ENCODE results near the gene KRTAP9-9.

The KRTAP9-9 gene

DNA sequence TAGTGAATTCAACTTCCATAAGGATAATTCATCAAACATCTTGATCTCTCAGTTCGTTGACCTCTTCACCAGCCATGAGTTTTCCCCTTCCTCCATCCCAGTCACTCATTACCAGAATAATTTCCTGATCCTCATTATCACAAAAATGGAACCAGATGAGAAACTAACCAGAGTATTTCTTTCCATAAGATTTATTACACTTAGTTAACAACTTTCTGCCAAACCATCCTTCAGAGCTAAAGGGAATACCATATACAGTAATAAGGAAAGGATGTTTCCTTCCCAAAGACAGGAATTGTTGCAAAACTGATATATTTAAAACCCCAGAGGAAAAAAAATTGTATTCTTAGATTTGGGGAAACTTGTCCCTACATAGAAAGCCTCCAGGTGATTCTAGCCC is 38.8 kb downstream of the KRTAP9-9 start:
- Histone ChIP-seq H3F3A (ENCODE audit: insufficient read depth, low read length) (no peaks in the 10 kb centered on the region), H3K36me3 (replicated peaks; ENCODE audit: insufficient read depth, low read length) (no peaks in the 10 kb centered on the region), H3K27me3 (replicated peaks; ENCODE audit: insufficient read depth, low read length) (no peaks in the 10 kb centered on the region), H3K4me3 (ENCODE audit: low read length) (no peak overlapping the region), H3K9me3 (replicated peaks; ENCODE audit: insufficient read depth, low read length) (no peaks in the 10 kb centered on the region), H3K79me2 (ENCODE audit: low read length) (no peaks in the 10 kb centered on the region), H3K4me2 (ENCODE audit: low read depth, low read length) (no peak overlapping the region), H2AFZ (ENCODE audit: low read length) (no peak overlapping the region), H3K9me2 (replicated peaks; ENCODE audit: insufficient read depth, low read length) (no peaks in the 10 kb centered on the region), H3K27ac (ENCODE audit: low read length) (no peak overlapping the region), H4K20me1 (ENCODE audit: insufficient read depth, low read length) (no peaks in the 10 kb centered on the region), H3K4me1 (ENCODE audit: low read length) (no peaks in the 10 kb centered on the region), H3K9ac (ENCODE audit: low read length) (no peak overlapping the region)
- no peak for DNase-seq
- no peak for TF ChIP-seq EZH2phosphoT487 (IDR thresholded peaks at IDR 0.05; ENCODE audit: low read length)
- no peak for TF ChIP-seq EZH2 (optimal IDR thresholded peaks at IDR 0.05; ENCODE audit: low read depth, low read length)
- TF ChIP-seq, protein P1, sequence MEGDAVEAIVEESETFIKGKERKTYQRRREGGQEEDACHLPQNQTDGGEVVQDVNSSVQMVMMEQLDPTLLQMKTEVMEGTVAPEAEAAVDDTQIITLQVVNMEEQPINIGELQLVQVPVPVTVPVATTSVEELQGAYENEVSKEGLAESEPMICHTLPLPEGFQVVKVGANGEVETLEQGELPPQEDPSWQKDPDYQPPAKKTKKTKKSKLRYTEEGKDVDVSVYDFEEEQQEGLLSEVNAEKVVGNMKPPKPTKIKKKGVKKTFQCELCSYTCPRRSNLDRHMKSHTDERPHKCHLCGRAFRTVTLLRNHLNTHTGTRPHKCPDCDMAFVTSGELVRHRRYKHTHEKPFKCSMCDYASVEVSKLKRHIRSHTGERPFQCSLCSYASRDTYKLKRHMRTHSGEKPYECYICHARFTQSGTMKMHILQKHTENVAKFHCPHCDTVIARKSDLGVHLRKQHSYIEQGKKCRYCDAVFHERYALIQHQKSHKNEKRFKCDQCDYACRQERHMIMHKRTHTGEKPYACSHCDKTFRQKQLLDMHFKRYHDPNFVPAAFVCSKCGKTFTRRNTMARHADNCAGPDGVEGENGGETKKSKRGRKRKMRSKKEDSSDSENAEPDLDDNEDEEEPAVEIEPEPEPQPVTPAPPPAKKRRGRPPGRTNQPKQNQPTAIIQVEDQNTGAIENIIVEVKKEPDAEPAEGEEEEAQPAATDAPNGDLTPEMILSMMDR (IDR thresholded peaks at IDR 0.05; ENCODE audit: low read length): no peak

DNA sequence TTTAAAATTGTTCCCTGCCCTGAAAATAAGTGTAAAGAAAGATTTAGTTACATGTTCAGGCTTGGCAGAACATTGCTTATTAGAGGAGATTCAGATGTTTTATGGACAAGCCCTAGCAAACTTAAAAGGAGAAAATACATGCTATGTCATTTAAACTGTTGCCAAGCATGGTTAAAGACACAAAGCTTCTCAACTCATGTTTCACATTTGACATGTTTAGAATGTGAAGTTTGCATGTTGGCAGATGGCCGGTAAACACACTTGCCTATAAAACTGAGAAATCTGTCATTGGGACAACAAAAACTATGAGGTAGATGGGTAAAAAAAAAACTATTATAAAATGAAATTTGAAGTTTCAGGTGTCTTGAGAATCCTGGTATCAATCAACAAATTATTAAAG is 41.7 kb downstream of the KRTAP9-9 start:
- Histone ChIP-seq H3K9me3 (replicated peaks; ENCODE audit: insufficient read depth, low read length) (no peaks in the 10 kb centered on the region), H3K27ac (ENCODE audit: low read length) (no peak overlapping the region), H3K4me3 (ENCODE audit: low read length) (no peak overlapping the region), H4K20me1 (ENCODE audit: insufficient read depth, low read length) (no peaks in the 10 kb centered on the region), H3K4me1 (ENCODE audit: low read length) (peaks cover 6% of the 10 kb centered on the region; the same call in 1 of the 2 replicates), H3K9me2 (replicated peaks; ENCODE audit: insufficient read depth, low read length) (no peaks in the 10 kb centered on the region), H3K4me2 (ENCODE audit: low read depth, low read length) (no peak overlapping the region), H2AFZ (ENCODE audit: low read length) (no peak overlapping the region), H3K36me3 (replicated peaks; ENCODE audit: insufficient read depth, low read length) (no peaks in the 10 kb centered on the region), H3K27me3 (replicated peaks; ENCODE audit: insufficient read depth, low read length) (no peaks in the 10 kb centered on the region), H3K9ac (ENCODE audit: low read length) (no peak overlapping the region), H3F3A (ENCODE audit: insufficient read depth, low read length) (no peaks in the 10 kb centered on the region), H3K79me2 (ENCODE audit: low read length) (no peaks in the 10 kb centered on the region)
- TF ChIP-seq, protein P1 (IDR thresholded peaks at IDR 0.05; ENCODE audit: low read length): no peak
- TF ChIP-seq EZH2 (optimal IDR thresholded peaks at IDR 0.05; ENCODE audit: low read depth, low read length) (no peak), EZH2phosphoT487 (IDR thresholded peaks at IDR 0.05; ENCODE audit: low read length) (no peak)
- no peak for DNase-seq

DNA sequence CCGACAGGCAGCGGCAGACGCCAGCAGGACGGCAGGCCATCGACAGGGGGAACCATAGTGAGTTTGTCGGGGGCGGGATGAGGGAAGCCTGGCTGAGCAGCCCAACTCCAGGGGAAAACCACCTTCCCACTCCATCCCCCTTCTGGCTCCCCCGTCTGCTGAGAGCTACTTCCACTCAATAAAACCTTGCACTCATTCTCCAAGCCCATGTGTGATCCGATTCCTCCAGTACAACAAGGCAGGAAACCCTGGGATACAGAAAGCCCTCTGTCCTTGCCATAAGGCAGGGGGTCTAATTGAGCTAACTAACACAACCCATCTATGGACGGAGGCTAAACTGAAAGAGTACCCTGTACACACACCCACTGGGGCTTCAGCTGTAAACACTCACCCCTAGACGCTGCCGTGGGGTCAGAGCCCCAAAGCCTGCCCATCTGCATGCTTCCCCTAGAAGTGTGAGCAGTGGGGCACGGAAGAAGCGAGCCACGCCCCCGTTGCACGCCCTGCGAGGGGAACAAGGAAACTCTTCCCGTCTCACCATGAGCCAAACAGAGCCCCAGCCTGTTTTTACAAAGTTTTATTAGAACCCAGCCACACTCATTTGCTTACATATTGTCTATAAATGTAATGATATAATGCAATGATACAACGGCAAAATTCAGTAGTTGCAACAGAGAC is 43.4 kb downstream of the KRTAP9-9 start:
- Histone ChIP-seq H3K9me2 (replicated peaks; ENCODE audit: insufficient read depth, low read length) (no peaks in the 10 kb centered on the region), H3K4me2 (ENCODE audit: low read depth, low read length) (no peak overlapping the region), H3K27ac (ENCODE audit: low read length) (no peak overlapping the region), H3K79me2 (ENCODE audit: low read length) (no peaks in the 10 kb centered on the region), H3K4me1 (ENCODE audit: low read length) (peaks cover 9% of the 10 kb centered on the region; the same call in 1 of the 2 replicates), H3K36me3 (replicated peaks; ENCODE audit: insufficient read depth, low read length) (no peaks in the 10 kb centered on the region), H3K9ac (ENCODE audit: low read length) (no peak overlapping the region), H2AFZ (ENCODE audit: low read length) (no peak overlapping the region), H3K9me3 (replicated peaks; ENCODE audit: insufficient read depth, low read length) (no peaks in the 10 kb centered on the region), H4K20me1 (ENCODE audit: insufficient read depth, low read length) (no peaks in the 10 kb centered on the region), H3K27me3 (replicated peaks; ENCODE audit: insufficient read depth, low read length) (no peaks in the 10 kb centered on the region), H3F3A (ENCODE audit: insufficient read depth, low read length) (no peaks in the 10 kb centered on the region), H3K4me3 (ENCODE audit: low read length) (no peak overlapping the region)
- no peak for DNase-seq
- TF ChIP-seq, protein P1 (IDR thresholded peaks at IDR 0.05; ENCODE audit: low read length): no peak
- TF ChIP-seq EZH2phosphoT487 (IDR thresholded peaks at IDR 0.05; ENCODE audit: low read length): no peak
- TF ChIP-seq EZH2 (optimal IDR thresholded peaks at IDR 0.05; ENCODE audit: low read depth, low read length): no peak
